Retinal pigment epithelial cell (primary cell): ENCODE measurements around the gene IGFL2.
"Not testable (repeated sequence)": the region's sequence is repeated elsewhere in the genome, so short reads cannot be mapped to it uniquely, and the experiment has no call there.

Experiments used
- DNase-seq: peaks from one replicate; pipeline ENCODE4 v3.0.0-alpha.2; 2010; ENCODE audit warnings: low read depth
- H3K4me3 ChIP-seq: 2 replicates; pipeline ENCODE4 v1.5.1; 2011; ENCODE audit warnings: mild to moderate bottlenecking, low read length, control low read depth, moderate library complexity
- CTCF ChIP-seq: conservative IDR thresholded peaks from 2 replicates; pipeline ENCODE4 v1.5.1; 2011; ENCODE audit warnings: low read depth, low read length, control low read depth, inconsistent platforms

IGFL2 gene

GRCh38 chr19:46147791-46148288 lies at the start of gene IGFL2:
Gene IGFL2 (plus strand): TSS chr19:46148238. CDS start chr19:46148279, 41 bp downstream.
- no peak for TF ChIP-seq CTCF
- no peak for DNase-seq
- no peak within 1 kb of the TSS for H3K4me3 ChIP-seq

GRCh38 chr19:46100344-46100743 lies 47.7 kb upstream of the IGFL2 start:
- TF ChIP-seq CTCF: no peak
- no peak for DNase-seq
- no peak overlapping the region for H3K4me3 ChIP-seq

GRCh38 chr19:46101293-46101692 lies 46.7 kb upstream of the IGFL2 start:
- TF ChIP-seq CTCF: no peak
- no peak overlapping the region for H3K4me3 ChIP-seq
- no peak for DNase-seq

GRCh38 chr19:46102333-46102732 lies 45.7 kb upstream of the IGFL2 start:
- H3K4me3 ChIP-seq, DNase-seq: not testable (repeated sequence)

- TF ChIP-seq CTCF: no peak
Measured at GRCh38 chr19:46107371-46107770, 40.7 kb upstream of the IGFL2 start.

GRCh38 chr19:46109876-46110275 lies 38.2 kb upstream of the IGFL2 start:
- no peak overlapping the region for H3K4me3 ChIP-seq
- DNase-seq: no peak
- TF ChIP-seq CTCF: no peak

More at GRCh38 chr19:46107371-46107770, 40.7 kb upstream of the IGFL2 start:
- H3K4me3 ChIP-seq: no peak overlapping the region
- DNase-seq: no peak

GRCh38 chr19:46111376-46111775 lies 36.7 kb upstream of the IGFL2 start:
- TF ChIP-seq CTCF: no peak
- DNase-seq: no peak
- no peak overlapping the region for H3K4me3 ChIP-seq

- TF ChIP-seq CTCF: no peak
- H3K4me3 ChIP-seq: no peak overlapping the region
- DNase-seq: no peak
Measured at GRCh38 chr19:46112527-46112926, 35.5 kb upstream of the IGFL2 start.
